Osteocyte (in vitro differentiated cells): ENCODE results near the gene OXNAD1. TPM values are rescaled to one million over a fixed set of nuclear protein-coding genes. Genes with fewer than 3 reads are reported as not detected.

ENCODE experiments used
- DNase-seq: peaks from one replicate; pipeline ENCODE4 v3.0.0; 2021; ENCODE audit warnings: mixed read lengths; ENCODE audit not compliant: unreplicated experiment; ENCODE audit errors: extremely low spot score
- H3K27ac Mint-ChIP-seq: one replicate; pipeline ENCODE4 v1.8.0; 2021; ENCODE audit warnings: mild to moderate bottlenecking, mixed read lengths; ENCODE audit not compliant: unreplicated experiment
- H3K27me3 Mint-ChIP-seq: one replicate; pipeline ENCODE4 v1.8.0; 2021; ENCODE audit warnings: mixed read lengths; ENCODE audit not compliant: unreplicated experiment
- H3K36me3 Mint-ChIP-seq: one replicate; pipeline ENCODE4 v1.8.0; 2021; ENCODE audit warnings: mixed read lengths; ENCODE audit not compliant: unreplicated experiment
- H3K4me1 Mint-ChIP-seq: one replicate; pipeline ENCODE4 v1.8.0; 2021; ENCODE audit warnings: mixed read lengths; ENCODE audit not compliant: unreplicated experiment
- H3K4me3 Mint-ChIP-seq: one replicate; pipeline ENCODE4 v1.8.0; 2021; ENCODE audit warnings: mild to moderate bottlenecking, moderate library complexity, mixed read lengths; ENCODE audit not compliant: unreplicated experiment
- H3K9me3 Mint-ChIP-seq: one replicate; pipeline ENCODE4 v1.8.0; 2021; ENCODE audit warnings: mixed read lengths; ENCODE audit not compliant: unreplicated experiment
- total RNA-seq: library from RNA; stranded (reverse); gene quantifications from 2 replicates; pipeline ENCODE4 v1.2.1, GENCODE V29; 2021
- TF ChIP-seq, protein P1 (sequence below): fragments of 200-600 bp; sonication (generic); IDR thresholded peaks from 2 replicates; pipeline ENCODE4 v1.5.0; 2021; ENCODE audit warnings: antibody characterized with exemption, mild to moderate bottlenecking, moderate library complexity

The OXNAD1 gene
- total RNA-seq, 1 donor from 2014 or later = 10.8 TPM

DNA sequence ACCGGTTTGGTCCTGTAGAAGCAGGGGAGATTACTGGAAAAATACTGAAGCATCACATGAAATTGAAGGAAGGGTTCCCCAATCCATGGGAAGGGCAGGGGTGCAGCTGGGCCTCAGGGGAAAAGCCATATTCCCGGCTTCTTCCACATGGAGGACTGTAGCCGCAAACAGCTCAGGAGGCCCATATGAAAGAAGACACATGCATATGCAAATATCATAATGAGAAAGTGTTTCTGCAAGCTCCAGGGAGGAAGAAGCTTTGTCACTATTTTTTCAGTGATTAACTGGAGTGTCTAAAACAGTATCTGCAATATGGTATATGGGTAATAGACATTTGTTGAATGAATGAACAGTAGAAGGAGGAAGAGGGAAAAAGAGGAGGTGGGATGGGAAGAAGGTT is 19.4 kb upstream of the OXNAD1 start:
- Mint-ChIP-seq H3K27me3 (peaks cover 2% of the 10 kb centered on the region), H3K9me3 (no peaks in the 10 kb centered on the region), H3K4me3 (no peak overlapping the region), H3K4me1 (peaks cover 4% of the 10 kb centered on the region), H3K36me3 (no peaks in the 10 kb centered on the region), H3K27ac (no peak overlapping the region)
- DNase-seq = no peak
- TF ChIP-seq, protein P1, sequence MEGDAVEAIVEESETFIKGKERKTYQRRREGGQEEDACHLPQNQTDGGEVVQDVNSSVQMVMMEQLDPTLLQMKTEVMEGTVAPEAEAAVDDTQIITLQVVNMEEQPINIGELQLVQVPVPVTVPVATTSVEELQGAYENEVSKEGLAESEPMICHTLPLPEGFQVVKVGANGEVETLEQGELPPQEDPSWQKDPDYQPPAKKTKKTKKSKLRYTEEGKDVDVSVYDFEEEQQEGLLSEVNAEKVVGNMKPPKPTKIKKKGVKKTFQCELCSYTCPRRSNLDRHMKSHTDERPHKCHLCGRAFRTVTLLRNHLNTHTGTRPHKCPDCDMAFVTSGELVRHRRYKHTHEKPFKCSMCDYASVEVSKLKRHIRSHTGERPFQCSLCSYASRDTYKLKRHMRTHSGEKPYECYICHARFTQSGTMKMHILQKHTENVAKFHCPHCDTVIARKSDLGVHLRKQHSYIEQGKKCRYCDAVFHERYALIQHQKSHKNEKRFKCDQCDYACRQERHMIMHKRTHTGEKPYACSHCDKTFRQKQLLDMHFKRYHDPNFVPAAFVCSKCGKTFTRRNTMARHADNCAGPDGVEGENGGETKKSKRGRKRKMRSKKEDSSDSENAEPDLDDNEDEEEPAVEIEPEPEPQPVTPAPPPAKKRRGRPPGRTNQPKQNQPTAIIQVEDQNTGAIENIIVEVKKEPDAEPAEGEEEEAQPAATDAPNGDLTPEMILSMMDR = no peak

DNA sequence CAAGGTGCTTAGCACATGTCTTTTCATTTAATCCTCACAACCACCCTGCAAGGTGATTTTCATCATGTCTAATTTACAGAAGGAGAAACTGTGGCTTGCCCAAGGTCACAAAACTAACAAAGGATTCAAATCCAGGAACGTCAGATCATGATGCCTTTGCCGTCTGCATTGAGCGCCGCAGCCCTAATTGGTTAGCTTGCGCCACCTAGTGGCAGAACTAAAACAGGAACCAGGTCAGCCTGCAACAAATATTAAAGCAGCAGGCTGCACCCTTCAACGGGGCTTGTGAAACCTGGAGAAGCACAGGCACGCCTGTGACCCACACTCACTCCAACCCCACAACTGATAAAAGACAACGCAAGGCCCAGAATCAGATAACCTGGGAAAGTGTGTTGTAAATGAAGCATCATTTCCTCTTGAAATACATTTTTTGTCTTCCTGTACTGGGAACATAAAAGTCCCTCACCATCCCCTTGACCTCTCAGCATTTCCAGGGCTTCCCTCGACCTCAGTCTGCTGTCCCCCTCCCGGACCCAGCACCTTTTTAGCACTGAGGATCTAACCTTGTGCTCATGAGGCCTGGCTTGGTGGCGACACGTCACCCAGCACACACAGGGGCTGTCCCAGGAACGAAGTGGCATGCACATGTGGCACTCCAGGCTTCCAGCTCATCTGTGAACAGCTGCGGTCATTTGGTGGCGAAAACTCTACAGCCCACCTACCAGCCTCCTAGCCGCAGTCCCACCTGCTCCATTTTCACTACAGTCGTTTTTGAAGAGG is 17.5 kb upstream of the OXNAD1 start:
- Mint-ChIP-seq H3K27me3 (peaks cover 2% of the 10 kb centered on the region), H3K27ac (no peak overlapping the region), H3K4me3 (no peak overlapping the region), H3K36me3 (no peaks in the 10 kb centered on the region), H3K4me1 (no peaks in the 10 kb centered on the region), H3K9me3 (no peaks in the 10 kb centered on the region)
- TF ChIP-seq, protein P1 = peak; percentile 97
- DNase-seq = peak; percentile 90

DNA sequence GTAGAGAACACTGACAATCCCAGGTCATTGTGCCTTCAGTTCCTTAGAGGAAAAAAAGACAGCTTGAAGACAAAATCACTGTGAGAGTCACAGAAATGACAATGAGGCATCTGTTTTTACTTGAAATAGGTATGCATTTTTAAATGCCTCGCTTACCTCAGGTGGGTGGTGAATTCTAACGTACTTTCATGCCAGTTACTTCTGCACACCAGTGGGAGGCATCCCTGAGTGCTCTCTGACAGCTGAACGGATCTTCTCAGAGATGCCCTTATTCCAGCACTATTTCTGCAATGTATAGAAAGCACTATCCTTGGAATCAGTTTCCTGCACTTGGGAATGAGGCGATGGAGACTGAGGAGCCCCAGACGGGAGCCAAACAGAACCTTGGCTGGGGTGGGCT is 16.5 kb upstream of the OXNAD1 start:
- H3K36me3 Mint-ChIP-seq = no peaks in the 10 kb centered on the region
- peaks cover 2% of the 10 kb centered on the region for H3K27me3 Mint-ChIP-seq
- H3K4me1 Mint-ChIP-seq = no peaks in the 10 kb centered on the region
- no peak overlapping the region for H3K27ac Mint-ChIP-seq
- no peak overlapping the region for H3K4me3 Mint-ChIP-seq
- TF ChIP-seq, protein P1 = no peak
- DNase-seq = no peak
- H3K9me3 Mint-ChIP-seq = no peaks in the 10 kb centered on the region

DNA sequence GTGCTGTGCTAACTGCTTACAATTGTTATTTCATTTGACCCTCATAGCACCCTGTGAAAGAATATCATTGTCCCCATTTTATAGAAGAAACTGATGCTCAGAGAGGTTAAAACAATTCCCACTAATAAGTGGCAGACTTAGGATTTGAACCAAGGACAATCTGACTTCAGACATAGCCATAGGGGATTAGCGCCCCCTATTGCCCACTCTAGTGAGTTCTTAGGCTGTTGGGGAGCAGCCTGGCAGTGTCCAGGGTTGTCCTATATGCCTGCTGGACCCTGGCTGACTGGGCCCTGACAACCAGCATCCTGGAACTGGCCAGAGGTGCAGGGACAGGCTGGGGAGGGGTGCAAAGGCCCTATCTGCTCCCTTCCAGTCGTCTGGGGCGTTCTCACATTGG is 15.7 kb upstream of the OXNAD1 start:
- Mint-ChIP-seq H3K4me1 (no peaks in the 10 kb centered on the region), H3K27me3 (peaks cover 2% of the 10 kb centered on the region), H3K36me3 (no peaks in the 10 kb centered on the region), H3K9me3 (no peaks in the 10 kb centered on the region), H3K4me3 (no peak overlapping the region), H3K27ac (no peak overlapping the region)
- no peak for DNase-seq
- TF ChIP-seq, protein P1 = peak; percentile 43

DNA sequence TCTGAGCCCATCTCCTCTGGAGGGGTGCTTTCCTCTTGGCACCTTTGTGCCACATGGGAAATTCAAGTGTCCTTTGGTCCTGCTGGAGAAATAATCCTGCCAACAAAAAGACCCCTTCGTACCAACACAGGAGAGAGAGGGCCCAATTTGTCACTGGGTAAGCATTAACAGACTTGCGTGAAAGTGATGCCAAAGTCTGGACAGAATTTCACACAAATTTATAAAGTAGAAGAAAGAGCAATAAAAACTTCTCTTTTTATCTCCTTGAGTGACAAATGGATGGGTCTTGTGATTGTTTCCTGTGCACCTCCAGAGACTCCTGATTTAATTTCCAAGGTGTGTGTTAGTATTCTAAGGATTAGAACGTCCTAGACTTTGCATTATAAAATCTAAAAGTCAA is 15.1 kb upstream of the OXNAD1 start:
- no peak for DNase-seq
- peaks cover 2% of the 10 kb centered on the region for H3K27me3 Mint-ChIP-seq
- H3K4me3 Mint-ChIP-seq = no peak overlapping the region
- no peaks in the 10 kb centered on the region for H3K4me1 Mint-ChIP-seq
- no peak overlapping the region for H3K27ac Mint-ChIP-seq
- H3K36me3 Mint-ChIP-seq = no peaks in the 10 kb centered on the region
- TF ChIP-seq, protein P1 = no peak
- no peaks in the 10 kb centered on the region for H3K9me3 Mint-ChIP-seq
